HG02763 (cell line): Measurements from ENCODE around the gene SNRNP27.
"Not testable (repeated sequence)": the region's sequence is repeated elsewhere in the genome, so short reads cannot be mapped to it uniquely, and the experiment has no call there.

Experiments
- ATAC-seq: cut with Tn5 transposase; IDR thresholded peaks from one replicate; pipeline ENCODE4 v1.9.1; 2021; ENCODE audit warnings: mild to moderate bottlenecking, moderate library complexity; ENCODE audit not compliant: unreplicated experiment

Gene SNRNP27

DNA sequence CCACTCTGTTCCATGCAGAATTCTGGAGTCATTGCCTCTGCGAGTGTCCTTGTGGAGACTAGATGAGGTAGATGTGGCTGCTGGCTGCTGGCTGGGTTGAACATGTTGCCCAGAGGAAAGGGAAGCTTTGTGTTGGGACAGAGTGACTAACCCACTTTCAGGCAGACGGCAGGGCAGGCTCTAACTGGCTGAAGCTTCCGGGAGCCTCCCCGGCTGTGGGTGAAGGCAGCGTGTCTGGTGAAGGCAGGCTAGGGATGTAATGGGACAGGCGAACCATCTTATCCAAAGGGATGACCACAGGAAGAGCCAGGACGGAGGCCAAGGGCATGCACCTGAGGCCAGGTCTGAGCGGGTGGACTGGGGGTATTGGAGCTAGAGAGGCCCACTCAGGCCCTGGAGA is 51.7 kb downstream of the SNRNP27 start:
- ATAC-seq = no peak

DNA sequence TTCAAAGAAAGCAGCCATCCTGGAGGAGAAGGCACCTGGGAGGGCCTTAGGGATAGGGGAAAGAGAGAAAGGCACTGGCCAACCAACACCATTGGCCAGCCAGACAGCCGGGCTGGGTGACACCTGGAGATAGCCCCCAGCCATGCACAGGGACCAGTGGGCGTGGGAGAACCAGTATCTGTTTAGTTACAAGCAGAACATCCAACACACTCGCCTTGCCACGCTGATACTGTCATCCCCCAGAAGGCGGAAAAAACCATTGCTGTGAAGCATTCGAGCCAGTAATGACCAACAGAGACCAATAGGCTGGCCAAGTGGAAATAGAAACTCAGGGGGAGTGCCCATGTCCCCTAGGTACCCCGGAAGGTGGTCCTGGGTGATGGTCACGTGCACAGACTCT is 52.2 kb downstream of the SNRNP27 start:
- no peak for ATAC-seq

DNA sequence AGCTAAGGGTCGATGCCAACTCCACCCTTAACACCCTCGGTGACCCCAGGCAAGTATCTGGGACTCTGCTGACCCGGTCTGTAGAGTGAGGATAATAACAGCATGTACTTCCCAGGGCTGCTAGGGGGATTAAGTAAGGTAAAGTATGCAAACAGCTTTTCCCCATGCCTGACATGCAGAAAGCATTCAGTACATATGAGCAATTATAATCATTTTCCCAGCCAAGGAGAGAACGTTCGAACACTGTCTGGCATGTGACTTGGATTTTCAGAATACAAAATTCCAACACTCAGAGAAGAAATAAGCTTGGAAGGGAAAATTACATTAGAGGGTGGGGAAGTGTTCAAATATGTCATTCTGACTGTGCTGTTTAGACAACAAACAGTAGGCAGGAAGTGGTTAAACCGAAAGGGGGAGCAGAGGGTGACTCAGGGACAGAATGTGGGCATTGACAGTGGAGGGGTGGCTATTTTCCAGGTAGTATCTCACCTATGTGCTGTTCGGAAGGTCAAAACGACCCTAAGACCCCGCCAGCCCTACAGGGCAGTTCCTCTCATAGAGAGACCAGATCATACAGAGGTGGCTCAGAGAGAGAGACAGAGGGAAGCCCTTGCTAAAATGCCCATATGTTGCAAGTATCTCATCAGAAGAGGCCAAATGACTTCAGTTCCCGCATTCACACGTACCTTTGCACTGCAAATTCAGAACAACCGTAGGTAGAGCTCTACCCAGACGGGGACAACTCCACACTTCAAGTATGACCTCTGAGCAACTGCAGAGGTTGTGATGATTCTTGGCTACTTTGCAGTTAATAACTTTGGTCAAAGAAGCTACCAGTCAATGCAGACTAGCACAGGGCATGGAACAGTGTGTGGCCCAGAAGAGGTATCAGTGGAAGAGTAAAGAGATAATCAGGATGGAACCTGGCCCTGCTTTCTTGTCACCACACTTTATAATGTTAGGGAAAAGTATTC is 52.9 kb downstream of the SNRNP27 start:
- no peak for ATAC-seq

DNA sequence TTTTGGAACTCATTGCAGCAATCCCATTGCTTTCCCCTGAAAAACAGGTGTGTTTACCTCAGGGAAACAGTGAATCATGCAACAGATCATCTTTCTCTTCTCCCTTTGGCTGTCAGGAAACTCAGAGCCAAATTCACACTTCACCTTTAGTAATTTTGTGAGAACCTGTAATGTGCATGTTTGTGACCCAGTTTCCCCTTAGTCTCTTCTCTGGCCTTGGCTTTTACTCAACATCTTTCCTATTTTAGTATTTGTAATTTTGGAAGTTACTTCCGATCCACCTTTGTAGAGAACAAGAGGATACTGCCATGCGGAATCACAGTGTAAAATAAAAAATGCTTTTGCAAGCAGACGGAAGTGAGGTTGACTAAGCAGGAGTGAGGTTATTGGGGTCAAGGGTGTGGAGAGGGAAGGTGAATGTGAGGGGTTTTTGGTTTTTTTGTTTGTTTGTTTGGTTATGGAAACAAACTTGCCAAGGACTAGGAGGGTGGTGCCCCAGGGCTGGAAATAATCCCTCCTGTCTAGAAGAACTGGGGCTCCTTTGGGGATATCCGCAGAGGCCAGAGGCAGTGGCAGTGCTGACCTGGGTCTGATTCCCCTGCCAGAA is 53.7 kb downstream of the SNRNP27 start:
- no peak for ATAC-seq

DNA sequence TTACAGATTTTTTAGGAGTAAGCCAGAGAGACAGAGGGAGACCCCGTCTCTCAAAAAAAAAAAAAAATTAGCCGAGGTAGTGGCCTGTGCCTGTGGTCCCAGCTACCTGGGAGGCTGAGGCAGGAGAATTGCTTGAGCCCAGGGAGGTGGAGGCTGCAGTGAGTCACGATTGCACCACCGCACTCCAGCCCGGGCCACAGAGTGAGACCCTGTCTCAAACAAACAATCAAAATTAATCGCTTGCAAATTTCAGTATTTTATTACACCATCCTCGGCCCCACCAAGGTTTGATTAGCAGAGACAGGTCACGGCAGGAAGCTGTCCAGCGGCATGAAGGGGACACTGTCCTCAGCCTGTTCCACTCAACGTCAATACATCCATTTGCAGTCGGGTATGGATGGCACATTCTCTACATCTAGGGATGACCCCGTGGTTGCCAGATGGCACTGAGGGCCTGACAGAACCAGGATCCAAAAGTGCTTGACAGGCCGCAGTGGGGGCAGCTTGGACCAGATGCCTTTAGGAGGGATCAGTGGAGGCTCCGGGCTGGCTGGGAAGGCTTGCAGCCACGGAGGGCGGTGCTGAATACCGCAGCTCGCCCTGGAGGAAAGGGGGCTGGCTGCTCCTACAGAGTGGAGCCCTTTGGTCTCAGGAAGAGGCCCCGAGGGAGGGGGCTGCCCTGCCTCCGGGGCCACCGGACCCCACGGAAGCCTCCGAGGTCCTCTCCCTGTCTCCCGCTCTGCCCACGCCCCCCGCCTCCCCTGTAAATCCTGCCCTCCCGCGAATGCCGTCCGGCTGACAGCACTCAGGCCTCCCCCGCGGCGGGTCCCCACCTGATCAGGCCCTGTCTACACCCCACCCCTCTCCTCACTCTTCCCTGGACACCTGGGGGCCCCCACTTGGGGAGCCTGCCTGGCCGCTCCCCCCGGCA is 54.5 kb downstream of the SNRNP27 start:
- ATAC-seq = no peak

GRCh38 chr2:69948963-69949645 is 55.3 kb downstream of the SNRNP27 start:
- ATAC-seq = no peak

- no peak for ATAC-seq
Observed at GRCh38 chr2:69950241-69950640, 56.5 kb downstream of the SNRNP27 start.

DNA sequence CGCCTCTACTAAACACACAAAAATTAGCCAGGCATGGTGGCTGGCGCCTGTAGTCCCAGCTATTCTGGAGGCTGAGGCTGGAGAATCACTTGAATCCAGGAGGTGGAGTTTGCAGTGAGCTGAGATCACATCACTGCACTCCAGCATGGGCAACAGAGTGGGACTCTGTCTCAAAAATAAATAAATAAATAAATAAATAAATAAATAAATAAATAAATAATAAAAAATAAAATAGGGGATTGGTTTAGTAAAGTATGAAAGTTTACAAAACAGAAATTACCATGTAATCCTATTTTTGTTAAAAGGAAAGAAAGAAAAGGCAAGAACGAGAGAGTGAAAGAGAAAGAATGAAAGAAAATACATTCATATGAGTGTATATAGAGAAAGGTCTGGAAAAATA is 56.9 kb downstream of the SNRNP27 start:
- ATAC-seq = not testable (repeated sequence)

GRCh38 chr2:69952336-69953115 is 58.8 kb downstream of the SNRNP27 start:
- no peak for ATAC-seq

- no peak for ATAC-seq
Observed at GRCh38 chr2:69954084-69954483, 60.3 kb downstream of the SNRNP27 start.
